A549 (cell line): ENCODE results near the gene SS18. TPM values are rescaled to one million over a fixed set of nuclear protein-coding genes. Genes with fewer than 3 reads are reported as not detected.
"Not testable (repeated sequence)": the region's sequence is repeated elsewhere in the genome, so short reads cannot be mapped to it uniquely, and the experiment has no call there.

ENCODE experiments used
- ATAC-seq, 2 experiments: fragments of 200-7000 bp in 1 of 2; fragments of >200 bp in 1 of 2; cut with Nextera tagmentation in 1 of 2; cut with Tn5 transposase in 1 of 2; 3 replicates each; pipeline versions ENCODE4 v1.8.0 to v1.9.1; 2018 to 2020; ENCODE audit warnings: mild to moderate bottlenecking in 1 of 2, moderate library complexity in 1 of 2
- CTCF ChIA-PET: fragments of 300-600 bp; sonication (Branson Sonifier 250); formaldehyde crosslinking; extraction: SDS; loops from one replicate; lab custom pipeline; 2021; ENCODE audit warnings: antibody characterized with exemption, inconsistent platforms; lab: Yijun Ruan, JAX
- POLR2A ChIA-PET: fragments of 350-600 bp; formaldehyde crosslinking; extraction: SDS; loops from one replicate; lab custom pipeline; 2021; ENCODE audit warnings: antibody characterized with exemption, inconsistent platforms; lab: Yijun Ruan, JAX
- DNase-seq, 2 experiments: peaks; one replicate each; pipeline versions ENCODE4 v3.0.0 to v3.0.0-alpha.2; 2011 to 2016; ENCODE audit warnings: low read depth in 1 of 2, low spot score in 1 of 2
- FAIRE-seq: peaks from 2 replicates; lab custom pipeline; 2011; peaks lifted over from hg19 to GRCh38; lab: Jason Lieb, UNC
- H3K27ac ChIP-seq, 2 experiments: fragments of >200 bp; sonication (Bioruptor Twin); formaldehyde crosslinking; 3 replicates each; pipeline ENCODE4 v1.5.1; 2016 to 2017
- H3K4me1 ChIP-seq: fragments of >200 bp; sonication (Bioruptor Twin); formaldehyde crosslinking; 3 replicates; pipeline ENCODE4 v1.6.1; 2016
- H3K4me2 ChIP-seq: fragments of >200 bp; sonication (Bioruptor Twin); formaldehyde crosslinking; 3 replicates; pipeline ENCODE4 v1.6.1; 2016
- H3K4me3 ChIP-seq: fragments of >200 bp; sonication (Bioruptor Twin); formaldehyde crosslinking; 3 replicates; pipeline ENCODE4 v1.5.1; 2016
- H3K9me3 ChIP-seq: fragments of >200 bp; sonication (Bioruptor Twin); formaldehyde crosslinking; 3 replicates; pipeline ENCODE4 v1.6.1; 2016
- BHLHE40 ChIP-seq: IDR thresholded peaks from 2 replicates; pipeline ENCODE4 v1.6.1; 2012; ENCODE audit warnings: low read depth, low read length, inconsistent platforms
- CBX2 ChIP-seq: fragments of 200-600 bp; sonication (generic); IDR thresholded peaks from 2 replicates; pipeline ENCODE4 v1.6.1; 2016; ENCODE audit warnings: low read depth, mild to moderate bottlenecking, borderline replicate concordance
- CBX8 ChIP-seq: fragments of 200-600 bp; sonication (generic); IDR thresholded peaks from 2 replicates; pipeline ENCODE4 v1.6.1; 2016
- CEBPB ChIP-seq, 2 experiments: fragments of >200 bp in 1 of 2; sonication (Bioruptor Twin) in 1 of 2; formaldehyde crosslinking in 1 of 2; IDR thresholded peaks; 2 replicates each; pipeline ENCODE4 v1.6.1; 2012 to 2016
- EP300 ChIP-seq, 2 experiments: fragments of >200 bp; sonication (Bioruptor Twin); formaldehyde crosslinking; IDR thresholded peaks; 2 replicates in 1 of 2; 3 replicates in 1 of 2; pipeline ENCODE4 v1.6.1; 2016 to 2017
- ESRRA ChIP-seq: fragments of 150-350 bp; IDR thresholded peaks from 2 replicates; pipeline ENCODE4 v1.6.1; 2014; ENCODE audit warnings: mild to moderate bottlenecking, low read length, borderline replicate concordance
- FOSB ChIP-seq: fragments of 250-450 bp; sonication (Bioruptor Pico); IDR thresholded peaks from 2 replicates; pipeline ENCODE4 v1.5.0; 2020; ENCODE audit warnings: mild to moderate bottlenecking, moderate library complexity
- HDAC2 ChIP-seq: fragments of 200-600 bp; sonication (generic); IDR thresholded peaks from 2 replicates; pipeline ENCODE4 v1.6.1; 2016
- HOXB5 ChIP-seq: fragments of 250-450 bp; sonication (Bioruptor Pico); IDR thresholded peaks from 2 replicates; pipeline ENCODE4 v1.5.0; 2020; ENCODE audit warnings: mild to moderate bottlenecking, moderate library complexity
- MAZ ChIP-seq: fragments of 150-350 bp; IDR thresholded peaks from 2 replicates; pipeline ENCODE4 v1.6.1; 2014; ENCODE audit warnings: antibody characterized with exemption, low read depth, low read length, borderline replicate concordance
- NPAS2 ChIP-seq: fragments of 250-450 bp; sonication (Bioruptor Pico); IDR thresholded peaks from 2 replicates; pipeline ENCODE4 v1.8.0; 2022; ENCODE audit warnings: mild to moderate bottlenecking, moderate library complexity, borderline replicate concordance
- NR3C1 ChIP-seq: fragments of >200 bp; sonication (Bioruptor Twin); formaldehyde crosslinking; IDR thresholded peaks from 3 replicates; pipeline ENCODE4 v1.6.1; 2017
- POLR2AphosphoS2 ChIP-seq: conservative IDR thresholded peaks from 2 replicates; pipeline ENCODE4 v1.6.1; 2012; ENCODE audit warnings: low read length, improper control_type of control experiment, inconsistent platforms
- RAD21 ChIP-seq, 2 experiments: fragments of >200 bp in 1 of 2; sonication (Bioruptor Twin) in 1 of 2; formaldehyde crosslinking in 1 of 2; IDR thresholded peaks in 1 of 2; conservative IDR thresholded peaks in 1 of 2; 2 replicates in 1 of 2; 3 replicates in 1 of 2; pipeline ENCODE4 v1.6.1; 2012 to 2018; ENCODE audit warnings: inconsistent platforms in 1 of 2
- TP53 ChIP-seq: fragments of 250-450 bp; sonication (Bioruptor Pico); IDR thresholded peaks from 2 replicates; pipeline ENCODE4 v1.5.0; 2021; ENCODE audit warnings: mild to moderate bottlenecking, moderate library complexity
- ZFP36 ChIP-seq: fragments of 450-650 bp; IDR thresholded peaks from 2 replicates; pipeline ENCODE4 v1.6.1; 2014; ENCODE audit warnings: borderline replicate concordance; ENCODE audit not compliant: partially characterized antibody
- ZNF302 ChIP-seq: fragments of 250-450 bp; sonication (Bioruptor Pico); IDR thresholded peaks from 2 replicates; pipeline ENCODE4 v1.9.0; 2021; ENCODE audit warnings: inconsistent platforms, mild to moderate bottlenecking, moderate library complexity
- ZSCAN20 ChIP-seq: fragments of 250-450 bp; sonication (Bioruptor Pico); IDR thresholded peaks from 2 replicates; pipeline ENCODE4 v1.8.0; 2022; ENCODE audit warnings: mild to moderate bottlenecking, moderate library complexity
- WGBS: methylation state at CpG from one replicate; pipeline ENCODE4 v1.1.6; 2017; ENCODE audit errors: missing lambda C conversion rate; 5-methylcytosine and 5-hydroxymethylcytosine counted together
- polyA plus RNA-seq, 4 experiments: library from polyadenylated mRNA; depleted of rRNA in 3 of 4; stranded (reverse); fragments of >200 nt; fragmentation: RNase III in 1 of 4; extraction: RNeasy Plus Mini Kit Qiagen cat#74134 plus additional on column Dnase treatment in 1 of 4; gene quantifications; 2 replicates in 3 of 4; 3 replicates in 1 of 4; pipeline ENCODE4 v1.2.3, GENCODE V29; 2011 to 2017
- TF ChIP-seq, protein P1 (sequence below): fragments of 250-450 bp; sonication (Bioruptor Pico); IDR thresholded peaks from 2 replicates; pipeline ENCODE4 v1.5.0; 2020; ENCODE audit warnings: low read depth, mild to moderate bottlenecking, moderate library complexity
- TF ChIP-seq, protein P2 (sequence below): IDR thresholded peaks from 2 replicates; pipeline ENCODE4 v1.6.1; 2012

SS18 gene
- polyA plus RNA-seq, 2 of the 4 experiments (the other 2 are of a cell fraction) = 59.0 to 119 TPM

GRCh38 chr18:26127786-26128185 is 37.4 kb upstream of the SS18 start:
- FAIRE-seq (no peak), DNase-seq (no peak), ATAC-seq (no peak)
- Histone ChIP-seq H3K4me1 (no peaks in the 10 kb centered on the region), H3K4me2 (no peak overlapping the region), H3K27ac (no peak overlapping the region), H3K4me3 (no peak overlapping the region), H3K9me3 (no peaks in the 10 kb centered on the region)
- TF ChIP-seq FOSB (CRISPR knock-in tag) (no peak), HDAC2 (no peak)
- POLR2A ChIA-PET = no interaction called here
- CTCF ChIA-PET = no interaction called here
- 52% methylated on average over 5 of the region's 5 CpGs for WGBS

DNA sequence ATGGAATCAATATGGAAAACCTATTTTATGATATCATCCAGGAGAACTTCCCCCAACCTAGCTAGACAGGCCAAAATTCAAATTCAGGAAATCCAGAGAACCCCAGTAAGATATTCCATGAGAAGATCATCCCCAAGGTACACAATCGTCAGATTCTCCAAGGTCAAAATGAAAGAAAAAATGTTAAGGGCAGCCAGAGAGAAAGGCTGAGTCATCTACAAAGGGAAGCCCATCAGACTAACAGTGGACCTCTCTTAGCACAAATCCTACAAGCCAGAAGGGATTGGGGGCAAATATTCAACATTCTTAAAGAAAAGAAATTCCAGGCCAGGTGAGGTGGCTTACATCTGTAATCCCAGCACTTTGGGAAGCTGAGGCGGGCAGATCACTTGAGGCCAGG is 31.6 kb upstream of the SS18 start:
- H3K4me3 ChIP-seq, POLR2A ChIA-PET, H3K4me2 ChIP-seq, CTCF ChIA-PET, H3K4me1 ChIP-seq, H3K9me3 ChIP-seq, FAIRE-seq, DNase-seq, H3K27ac ChIP-seq, ATAC-seq: not testable (repeated sequence)
- 43% methylated on average over 2 of the region's 2 CpGs for WGBS

GRCh38 chr18:26121476-26121875 is 31.1 kb upstream of the SS18 start:
- Histone ChIP-seq H3K27ac (no peak overlapping the region), H3K4me3 (no peak overlapping the region), H3K9me3 (no peaks in the 10 kb centered on the region), H3K4me1 (no peaks in the 10 kb centered on the region), H3K4me2 (no peak overlapping the region)
- ATAC-seq (no peak), FAIRE-seq (no peak), DNase-seq (no peak)
- ChIA-PET POLR2A (no interaction called here), CTCF (no interaction called here)
- WGBS = 7% methylated on average over 1 of the region's 1 CpG
- no peak for TF ChIP-seq POLR2AphosphoS2
- no peak for TF ChIP-seq HOXB5 (CRISPR knock-in tag)
- TF ChIP-seq ZFP36 = no peak
- TF ChIP-seq, all 56 proteins: peak for 0

GRCh38 chr18:26119246-26119645 is 28.8 kb upstream of the SS18 start:
- ATAC-seq (no peak), DNase-seq (no peak), FAIRE-seq (no peak)
- no peak overlapping the region for H3K4me2 ChIP-seq
- no peak overlapping the region for H3K4me3 ChIP-seq
- ChIA-PET POLR2A (no interaction called here), CTCF (no interaction called here)
- H3K9me3 ChIP-seq = no peaks in the 10 kb centered on the region
- TF ChIP-seq RAD21 (conservative IDR thresholded peaks at IDR 0.05 in 1 of 2, IDR thresholded peaks at IDR 0.05 in 1 of 2) (no peak), CEBPB (IDR thresholded peaks at IDR 0.05) (no peak), CBX2 (no peak), NPAS2 (CRISPR knock-in tag) (no peak), EP300 (IDR thresholded peaks at IDR 0.05) (no peak), MAZ (no peak), CBX8 (no peak), ZSCAN20 (CRISPR knock-in tag) (no peak), POLR2AphosphoS2 (no peak), ESRRA (no peak), ZNF302 (CRISPR knock-in tag) (no peak), BHLHE40 (no peak), TP53 (CRISPR knock-in tag) (no peak), NR3C1 (no peak)
- TF ChIP-seq, protein P1, sequence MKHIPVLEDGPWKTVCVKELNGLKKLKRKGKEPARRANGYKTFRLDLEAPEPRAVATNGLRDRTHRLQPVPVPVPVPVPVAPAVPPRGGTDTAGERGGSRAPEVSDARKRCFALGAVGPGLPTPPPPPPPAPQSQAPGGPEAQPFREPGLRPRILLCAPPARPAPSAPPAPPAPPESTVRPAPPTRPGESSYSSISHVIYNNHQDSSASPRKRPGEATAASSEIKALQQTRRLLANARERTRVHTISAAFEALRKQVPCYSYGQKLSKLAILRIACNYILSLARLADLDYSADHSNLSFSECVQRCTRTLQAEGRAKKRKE (CRISPR knock-in tag) = no peak
- TF ChIP-seq, protein P2, sequence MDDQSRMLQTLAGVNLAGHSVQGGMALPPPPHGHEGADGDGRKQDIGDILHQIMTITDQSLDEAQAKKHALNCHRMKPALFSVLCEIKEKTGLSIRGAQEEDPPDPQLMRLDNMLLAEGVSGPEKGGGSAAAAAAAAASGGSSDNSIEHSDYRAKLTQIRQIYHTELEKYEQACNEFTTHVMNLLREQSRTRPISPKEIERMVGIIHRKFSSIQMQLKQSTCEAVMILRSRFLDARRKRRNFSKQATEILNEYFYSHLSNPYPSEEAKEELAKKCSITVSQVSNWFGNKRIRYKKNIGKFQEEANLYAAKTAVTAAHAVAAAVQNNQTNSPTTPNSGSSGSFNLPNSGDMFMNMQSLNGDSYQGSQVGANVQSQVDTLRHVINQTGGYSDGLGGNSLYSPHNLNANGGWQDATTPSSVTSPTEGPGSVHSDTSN = no peak
- H3K27ac ChIP-seq = no peak overlapping the region
- H3K4me1 ChIP-seq = no peaks in the 10 kb centered on the region
- WGBS = 30% methylated on average over 5 of the region's 5 CpGs
